Measurements from ENCODE around the gene CASS4. TPM values are rescaled to one million over a fixed set of nuclear protein-coding genes. Genes with fewer than 3 reads are reported as not detected.

The CASS4 gene
- total RNA-seq, 2 donors from 2014 or later, result not detected

DNA sequence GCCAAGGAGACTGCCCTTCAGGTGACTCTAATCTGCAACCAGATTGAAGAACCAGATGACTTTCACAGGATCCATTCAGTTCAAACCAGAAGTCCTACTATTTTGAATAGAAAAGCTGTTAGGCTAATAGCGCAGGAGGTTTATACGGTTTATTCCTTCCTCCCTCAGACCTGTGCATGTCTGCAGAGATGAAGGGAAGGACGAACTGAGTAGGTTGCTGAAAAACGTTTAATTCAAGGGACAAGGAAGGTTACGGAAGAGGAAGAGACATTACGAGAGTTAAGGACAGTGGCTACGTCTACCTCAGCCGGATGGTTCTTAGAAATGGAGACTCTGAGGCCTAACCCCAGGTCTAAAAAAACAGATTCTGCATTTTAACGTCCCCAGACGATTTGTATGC, 21.0 kb upstream of the CASS4 start:
- H3K36me3 ChIP-seq (ENCODE audit: control insufficient read depth, insufficient read depth, low read length), result peaks cover 47% of the 10 kb centered on the region
- peak overlapping the region; percentile 98 for H3K4me3 ChIP-seq (ENCODE audit: low read length)
- H3K9ac ChIP-seq (ENCODE audit: extremely low read depth, low read length, poor library complexity, severe bottlenecking), result peak overlapping the region; percentile 83
- H3K9me3 Mint-ChIP-seq, result no peaks in the 10 kb centered on the region
- H3K27ac Mint-ChIP-seq, result no peak overlapping the region
- no peaks in the 10 kb centered on the region for H3K9me3 ChIP-seq (ENCODE audit: control insufficient read depth, low read length)
- H3K36me3 Mint-ChIP-seq (ENCODE audit: low read depth), result peaks cover 45% of the 10 kb centered on the region
- no peaks in the 10 kb centered on the region for H3K27me3 Mint-ChIP-seq (ENCODE audit: insufficient read depth)
- no peak for DNase-seq
- no peak overlapping the region for H3K4me3 Mint-ChIP-seq
- no peak for TF ChIP-seq CTCF (conservative IDR thresholded peaks at IDR 0.05)
- no peaks in the 10 kb centered on the region for H3K27me3 ChIP-seq (ENCODE audit: control insufficient read depth, insufficient read depth, low read length, poor library complexity, severe bottlenecking)
- 13 to 29% methylated on average over 5 to 10 of the region's 10 CpGs for WGBS, 2 experiments (ENCODE audit: insufficient coverage in 1 of 2, insufficient read length in 1 of 2)
- no peak overlapping the region for H3K27ac ChIP-seq (ENCODE audit: low read depth, low read length)
- peaks cover 4% of the 10 kb centered on the region for H3K4me1 ChIP-seq (ENCODE audit: control insufficient read depth, insufficient read depth, low read length)
- H3K4me1 Mint-ChIP-seq, result peaks cover 22% of the 10 kb centered on the region

DNA sequence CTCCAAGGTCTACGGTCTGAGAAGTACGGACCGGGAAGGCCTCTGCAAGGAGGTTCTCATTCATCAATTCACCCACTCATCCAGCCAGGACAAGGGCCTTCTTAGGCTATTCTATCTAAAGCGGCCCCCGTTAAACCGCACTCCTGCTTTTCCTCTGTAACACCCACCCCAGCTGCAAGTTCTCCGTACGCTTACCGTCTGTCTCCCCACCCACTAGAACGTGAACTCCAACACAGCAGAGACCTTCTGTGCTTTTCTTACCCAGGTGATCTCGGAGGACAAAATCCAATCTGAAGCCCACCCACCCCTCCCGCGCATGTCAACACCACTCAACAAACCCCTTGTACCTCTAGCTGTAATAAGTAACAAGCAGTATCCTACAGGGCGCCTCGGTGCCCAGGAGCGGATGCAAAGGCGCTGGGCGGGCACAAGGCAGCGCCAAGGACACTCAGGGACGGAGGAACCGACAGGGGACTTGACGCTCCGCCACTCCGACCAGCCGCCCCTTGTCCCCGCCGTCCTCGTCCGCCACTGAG, 20.4 kb upstream of the CASS4 start:
- WGBS, 2 experiments (ENCODE audit: insufficient coverage in 1 of 2, insufficient read length in 1 of 2), result 0% methylated on average over 2 to 29 of the region's 29 CpGs
- Histone ChIP-seq H3K9ac (ENCODE audit: extremely low read depth, low read length, poor library complexity, severe bottlenecking) (peak overlapping the region; percentile 83), H3K4me3 (ENCODE audit: low read length) (peak overlapping the region; percentile 98), H3K4me1 (ENCODE audit: control insufficient read depth, insufficient read depth, low read length) (peaks cover 4% of the 10 kb centered on the region), H3K27ac (ENCODE audit: low read depth, low read length) (no peak overlapping the region), H3K9me3 (ENCODE audit: control insufficient read depth, low read length) (no peaks in the 10 kb centered on the region), H3K27me3 (ENCODE audit: control insufficient read depth, insufficient read depth, low read length, poor library complexity, severe bottlenecking) (no peaks in the 10 kb centered on the region), H3K36me3 (ENCODE audit: control insufficient read depth, insufficient read depth, low read length) (peaks cover 47% of the 10 kb centered on the region)
- Mint-ChIP-seq H3K27ac (no peak overlapping the region), H3K27me3 (ENCODE audit: insufficient read depth) (no peaks in the 10 kb centered on the region), H3K9me3 (no peaks in the 10 kb centered on the region), H3K36me3 (ENCODE audit: low read depth) (peaks cover 40% of the 10 kb centered on the region), H3K4me1 (peaks cover 22% of the 10 kb centered on the region), H3K4me3 (no peak overlapping the region)
- TF ChIP-seq CTCF (conservative IDR thresholded peaks at IDR 0.05), result no peak
- no peak for DNase-seq

DNA sequence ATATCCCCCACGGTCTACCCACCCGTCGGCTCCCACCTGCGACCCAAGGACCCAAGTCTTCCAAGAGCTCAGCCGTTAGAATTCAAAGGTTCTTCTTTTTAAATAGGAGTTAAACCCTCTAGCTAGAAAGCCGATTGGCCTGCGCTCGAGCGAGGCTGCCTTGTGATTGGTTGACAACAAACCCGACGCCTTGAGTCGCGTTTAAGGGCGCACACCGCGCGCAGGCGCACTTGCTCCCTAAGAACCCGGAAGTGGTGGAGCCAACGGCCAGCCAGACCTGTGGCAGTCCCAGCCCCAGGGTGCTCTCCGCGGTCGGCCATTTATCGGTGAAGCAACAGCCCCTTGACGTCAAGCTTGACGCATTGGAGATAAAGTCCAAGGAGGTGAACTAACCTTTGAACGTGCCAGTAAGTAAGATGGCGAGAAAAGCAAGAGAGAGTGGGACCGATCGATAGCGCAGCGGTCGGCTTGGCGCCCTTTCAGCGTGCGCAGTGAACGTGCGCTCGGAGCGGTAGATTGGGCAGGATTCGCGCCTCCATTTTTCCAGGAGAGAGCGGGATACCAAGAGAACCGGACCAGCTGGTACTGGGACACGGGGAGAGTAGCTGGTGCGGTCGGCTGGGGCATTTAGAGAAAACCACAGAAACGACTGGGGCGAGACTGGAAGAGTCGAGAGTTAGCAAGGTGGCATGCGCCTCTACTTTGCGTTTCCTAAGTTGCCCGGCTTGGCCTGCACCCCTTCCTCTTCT, 19.8 kb upstream of the CASS4 start, which contains the start of the genes AURKA and CSTF1:
AURKA (minus strand) TSS at position 84 of the 749 bp plus-strand sequence. CDS start 4,018 bp downstream, outside the sequence.
CSTF1 (plus strand) TSS at position 514 of the 749 bp plus-strand sequence. CDS start 2,908 bp downstream, outside the sequence.
- no peaks in the 10 kb centered on the region for H3K9me3 ChIP-seq (ENCODE audit: control insufficient read depth, low read length)
- peak within 1 kb of the TSS; percentile 83 for H3K9ac ChIP-seq (ENCODE audit: extremely low read depth, low read length, poor library complexity, severe bottlenecking)
- 0% methylated on average over 38 to 53 of the region's 53 CpGs for WGBS, 2 experiments (ENCODE audit: insufficient coverage in 1 of 2, insufficient read length in 1 of 2)
- H3K36me3 ChIP-seq (ENCODE audit: control insufficient read depth, insufficient read depth, low read length), result peaks cover 49% of the 10 kb centered on the region
- TF ChIP-seq CTCF (conservative IDR thresholded peaks at IDR 0.05), result no peak
- Mint-ChIP-seq H3K4me3 (no peak within 1 kb of the TSS), H3K4me1 (peaks cover 22% of the 10 kb centered on the region), H3K36me3 (ENCODE audit: low read depth) (peaks cover 45% of the 10 kb centered on the region), H3K9me3 (no peaks in the 10 kb centered on the region), H3K27ac (no peak within 1 kb of the TSS), H3K27me3 (ENCODE audit: insufficient read depth) (no peaks in the 10 kb centered on the region)
- peak within 1 kb of the TSS; percentile 77 for H3K27ac ChIP-seq (ENCODE audit: low read depth, low read length)
- peaks cover 4% of the 10 kb centered on the region for H3K4me1 ChIP-seq (ENCODE audit: control insufficient read depth, insufficient read depth, low read length)
- DNase-seq, result peak; percentile 100
- peak within 1 kb of the TSS; percentile 98 for H3K4me3 ChIP-seq (ENCODE audit: low read length)
- no peaks in the 10 kb centered on the region for H3K27me3 ChIP-seq (ENCODE audit: control insufficient read depth, insufficient read depth, low read length, poor library complexity, severe bottlenecking)
